HG03469 (cell line): ENCODE measurements around the gene SAE1.
A peak's percentile ranks its signal among the peaks of the same experiment; 100 is the strongest.

Source experiments
- ATAC-seq: cut with Tn5 transposase; IDR thresholded peaks from one replicate; pipeline ENCODE4 v1.9.1; 2021; ENCODE audit warnings: mild to moderate bottlenecking, moderate library complexity, moderate number of reproducible peaks; ENCODE audit not compliant: unreplicated experiment

Gene SAE1

DNA sequence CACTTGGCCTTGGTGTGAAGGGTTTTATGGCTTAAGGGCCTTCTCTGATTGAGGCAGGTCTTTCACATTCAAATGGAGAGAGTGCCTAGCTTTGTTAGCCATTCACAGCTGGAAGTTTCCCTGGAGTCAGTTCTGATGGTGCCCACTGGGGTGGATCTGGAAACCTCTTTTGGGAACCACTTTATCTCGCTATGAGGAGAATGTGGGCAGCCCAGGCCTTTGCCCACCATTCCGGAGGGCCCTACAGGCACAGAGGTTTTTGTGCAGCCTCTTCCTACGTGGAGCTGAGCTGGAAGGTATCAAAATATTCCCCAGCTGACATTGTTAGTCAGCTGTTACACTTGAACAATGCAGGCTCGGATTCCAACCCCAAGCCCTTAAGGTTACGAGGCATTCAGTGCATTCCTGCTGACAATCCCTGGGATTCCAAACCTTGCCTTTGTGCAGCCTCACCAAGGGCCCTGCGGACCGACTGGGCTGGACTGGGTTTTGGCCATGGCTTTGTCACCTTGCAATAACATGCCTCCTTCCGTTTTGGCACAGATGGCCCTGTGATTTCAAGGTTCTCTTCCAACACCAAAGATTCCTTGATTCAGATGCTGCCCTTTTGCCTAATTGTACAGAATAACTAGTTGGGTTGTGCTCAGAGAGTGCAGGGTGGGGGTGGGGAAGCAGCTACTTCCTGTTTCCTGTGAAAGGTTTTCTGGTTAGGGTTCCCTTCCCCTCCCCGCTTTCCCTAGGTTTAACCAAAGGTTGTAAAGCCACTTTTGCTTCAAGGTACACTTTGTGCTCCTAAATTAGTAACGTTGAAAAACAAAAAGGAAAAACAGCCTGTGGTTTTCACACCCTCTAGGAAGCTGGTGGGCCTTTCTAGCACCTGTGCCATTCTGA lies 27.0 kb downstream of the SAE1 start:
- no peak for ATAC-seq

DNA sequence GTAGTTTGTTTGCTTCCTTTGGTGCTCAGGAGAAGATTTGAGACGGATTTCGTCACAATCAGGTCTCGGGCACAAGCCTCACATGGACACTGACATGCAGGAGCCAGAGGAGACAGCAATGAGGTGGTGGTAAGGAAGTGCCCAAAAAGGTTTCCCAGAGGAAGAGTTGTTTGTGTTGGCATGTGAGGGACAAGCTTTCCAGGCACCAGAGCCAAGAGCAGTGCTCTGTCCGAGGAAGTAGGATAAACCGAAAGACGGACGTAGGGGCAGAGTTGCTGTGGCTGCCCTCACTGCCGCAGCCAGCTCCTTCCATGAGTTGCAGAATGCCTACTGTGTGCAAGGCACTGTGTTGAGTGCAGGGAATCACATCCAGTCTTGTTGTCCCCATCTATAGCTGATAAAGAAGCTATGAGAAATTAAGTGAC lies 27.7 kb downstream of the SAE1 start:
- ATAC-seq = no peak

DNA sequence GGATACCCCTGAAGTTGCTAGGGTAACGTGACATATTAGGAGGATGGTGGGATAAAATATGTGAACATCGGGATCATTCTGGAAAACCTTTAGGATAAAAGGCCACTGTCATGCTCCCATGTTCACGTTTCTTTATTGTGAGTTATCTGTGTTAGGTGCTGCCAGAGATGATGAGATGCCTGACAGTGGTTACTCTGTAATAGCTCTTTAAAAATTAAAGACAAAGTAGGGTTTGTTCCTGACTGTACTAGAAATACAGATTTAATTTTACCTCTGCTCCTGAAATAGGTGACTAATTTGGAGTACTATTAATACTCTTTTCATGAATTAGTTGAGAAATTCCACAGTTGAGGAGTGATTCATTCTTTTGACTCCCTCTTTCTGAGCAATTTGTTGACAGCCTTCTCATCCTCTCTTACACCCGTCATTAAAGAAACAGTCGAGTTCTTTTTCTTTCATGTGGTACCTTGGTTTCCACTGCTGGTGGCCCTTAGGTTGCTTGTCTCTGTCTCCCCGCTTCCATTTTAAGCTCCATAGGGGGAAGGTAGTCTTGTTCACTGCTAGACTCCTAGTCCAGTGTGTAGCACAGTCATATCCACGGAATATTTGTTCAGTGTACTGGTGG lies 28.4 kb downstream of the SAE1 start:
- ATAC-seq = no peak

DNA sequence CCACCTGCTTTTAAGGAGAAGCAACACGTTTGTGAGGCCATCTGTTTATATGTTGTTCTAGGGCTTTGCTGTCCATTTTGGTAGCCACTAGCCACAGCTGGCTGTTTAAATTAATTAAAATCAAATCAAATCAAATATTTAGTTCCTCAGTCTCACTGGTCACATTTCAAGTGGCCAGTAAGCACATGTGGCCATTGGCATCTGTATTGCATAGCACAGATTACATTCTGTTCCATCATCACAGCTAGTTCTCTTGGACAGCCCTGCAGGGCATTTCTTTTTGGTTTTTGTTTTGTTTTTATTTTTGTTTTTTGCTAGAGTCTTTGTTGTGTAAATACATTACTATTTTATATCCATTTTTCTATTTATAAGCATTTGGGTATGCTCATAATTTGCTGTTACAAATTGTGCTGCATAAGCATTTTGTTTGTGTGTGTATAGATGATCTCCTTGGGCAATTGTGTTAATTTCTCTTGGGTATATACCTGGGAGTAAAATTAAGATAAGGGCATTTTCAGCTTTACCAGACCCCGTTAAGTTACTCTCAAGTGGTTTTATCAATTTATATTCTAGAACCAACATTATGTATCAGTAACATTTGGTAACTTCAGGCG lies 31.3 kb downstream of the SAE1 start:
- no peak for ATAC-seq

GRCh38 chr19:47168065-47168464 lies 37.4 kb downstream of the SAE1 start:
- no peak for ATAC-seq

DNA sequence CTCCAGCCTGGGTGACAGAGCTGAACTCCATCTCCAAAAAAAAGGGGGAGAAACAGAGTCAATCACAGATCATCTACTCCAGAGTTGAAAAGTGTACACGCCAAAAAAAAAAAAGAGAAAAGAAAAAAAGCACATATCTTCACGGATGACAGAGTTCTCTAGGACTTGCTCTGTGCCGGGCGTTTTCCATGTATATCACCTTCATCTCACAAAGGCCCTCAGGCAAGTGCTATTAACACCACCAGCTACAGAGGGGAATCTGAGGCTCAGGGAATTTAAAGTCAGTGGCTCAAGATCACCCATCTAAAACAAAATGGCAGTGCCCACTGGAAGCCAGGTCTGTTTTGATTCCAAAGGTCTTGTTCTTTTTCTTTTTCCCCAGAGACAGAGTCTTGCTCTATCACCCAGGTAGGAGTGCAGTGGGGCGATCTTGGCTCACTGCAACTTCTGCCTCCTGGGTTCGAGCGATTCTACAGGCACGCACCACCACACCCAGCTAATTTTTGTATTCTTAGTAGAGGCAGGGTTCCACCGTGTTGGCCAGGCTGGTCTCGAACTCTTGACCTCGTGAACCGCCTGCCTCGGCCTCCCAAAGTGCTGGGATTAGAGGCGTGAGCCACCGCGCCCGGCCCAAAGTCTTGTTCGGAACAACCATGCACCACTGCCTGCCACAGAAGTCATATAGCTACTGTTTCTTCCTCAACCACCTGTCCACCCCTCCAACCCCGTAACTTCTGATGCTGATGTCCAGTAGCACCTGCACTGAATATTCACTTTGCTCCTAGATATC lies 42.2 kb downstream of the SAE1 start:
- no peak for ATAC-seq

DNA sequence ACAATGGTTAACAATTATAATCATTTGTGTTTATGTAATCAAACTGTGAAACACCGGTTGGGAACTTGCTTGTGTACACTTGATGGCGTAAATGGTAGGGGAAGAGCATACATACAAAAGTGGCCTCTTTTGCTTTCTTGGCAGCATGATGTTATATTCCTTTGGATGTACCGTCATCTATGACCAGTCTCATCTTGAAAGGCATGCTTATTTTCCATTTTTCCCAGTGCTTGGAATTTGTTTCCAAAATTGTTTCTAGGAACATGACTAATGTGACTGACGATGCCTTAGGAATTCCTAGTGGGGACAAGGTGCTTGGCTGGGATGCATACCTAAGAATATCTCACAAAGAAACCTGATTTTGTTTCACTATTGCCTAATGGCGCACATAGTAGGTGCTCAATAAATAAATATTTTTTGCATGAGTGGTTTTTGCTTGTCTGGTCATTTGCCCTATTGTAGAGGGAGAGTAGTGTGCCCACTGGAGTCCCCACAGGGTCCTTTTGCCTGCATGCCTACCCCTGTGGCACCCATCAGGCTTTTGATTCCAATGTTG lies 45.5 kb downstream of the SAE1 start:
- no peak for ATAC-seq

- ATAC-seq = no peak
These were observed 46.0 kb downstream of the SAE1 start for GRCh38 chr19:47176627-47177090.

- ATAC-seq = no peak
These were observed 49.1 kb downstream of the SAE1 start for GRCh38 chr19:47179653-47180310.

DNA sequence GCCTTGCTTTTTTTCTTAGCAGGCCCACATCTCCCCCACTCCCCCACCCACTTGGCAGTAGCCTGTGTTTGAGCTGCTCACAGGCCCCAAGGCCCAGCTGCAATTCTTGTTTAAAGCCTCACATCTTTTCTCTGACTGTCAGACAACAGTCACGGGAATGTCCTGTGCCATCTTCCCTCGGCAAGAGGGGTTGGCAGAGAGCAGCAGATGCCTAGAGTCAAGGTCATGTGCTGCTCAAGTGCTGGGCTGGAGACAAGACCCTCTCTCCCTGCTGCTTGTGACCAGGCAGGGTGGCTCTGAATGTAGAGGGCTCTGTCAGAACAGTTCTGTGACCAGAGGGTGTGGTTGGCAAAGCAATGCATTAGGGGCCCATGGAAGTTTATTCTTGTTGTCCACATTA lies 53.0 kb downstream of the SAE1 start:
- no peak for ATAC-seq

GRCh38 chr19:47186446-47187334 lies 56.1 kb downstream of the SAE1 start:
- ATAC-seq = peak; percentile 54

- ATAC-seq = no peak
These were observed 56.7 kb downstream of the SAE1 start for GRCh38 chr19:47187335-47187655.

DNA sequence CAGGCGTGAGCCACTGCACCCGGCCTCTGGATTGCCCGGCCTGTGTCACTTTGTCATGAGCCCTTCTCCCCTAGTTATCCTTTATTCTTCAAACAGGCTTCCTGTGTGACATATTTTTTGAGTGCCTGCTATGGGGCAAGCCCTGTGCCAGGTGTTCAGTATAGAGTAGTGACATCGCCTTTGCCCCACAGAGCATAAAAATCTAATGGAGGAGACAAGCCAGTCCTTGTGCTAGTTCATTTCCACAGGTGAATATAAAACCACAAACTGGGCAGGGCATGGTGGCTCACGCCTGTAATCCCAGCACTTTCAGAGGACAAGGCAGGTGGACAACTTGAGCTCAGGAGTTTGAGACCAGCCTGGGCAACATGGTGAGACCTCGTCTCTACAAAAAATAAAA lies 57.2 kb downstream of the SAE1 start:
- ATAC-seq = no peak

DNA sequence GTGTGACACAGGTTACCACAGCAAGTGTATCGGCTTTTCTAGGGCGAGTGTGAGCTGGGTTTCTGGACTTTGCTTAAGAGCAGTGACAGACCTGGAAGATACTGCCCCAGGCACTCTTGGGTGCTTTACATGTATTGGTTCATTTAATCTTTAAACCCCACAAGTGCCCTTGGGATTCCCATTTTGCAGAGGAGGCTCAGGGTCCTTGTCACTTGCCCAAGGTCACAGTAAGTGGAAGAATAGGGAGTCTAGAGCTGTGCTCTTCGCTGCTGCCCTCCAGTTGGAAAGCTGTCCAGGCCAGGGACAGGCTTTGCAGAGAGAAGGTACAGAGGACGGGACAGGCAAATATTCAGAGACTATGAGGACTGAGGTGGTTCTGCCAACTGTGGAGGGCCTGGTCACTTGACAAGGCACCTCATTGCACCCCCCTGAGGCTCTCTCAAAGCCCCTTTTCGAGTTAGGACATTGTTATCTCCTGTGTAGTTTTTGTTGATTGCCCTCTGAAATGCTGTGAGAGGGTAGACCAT lies 57.9 kb downstream of the SAE1 start:
- no peak for ATAC-seq

GRCh38 chr19:47190167-47190727 lies 59.6 kb downstream of the SAE1 start:
- no peak for ATAC-seq

DNA sequence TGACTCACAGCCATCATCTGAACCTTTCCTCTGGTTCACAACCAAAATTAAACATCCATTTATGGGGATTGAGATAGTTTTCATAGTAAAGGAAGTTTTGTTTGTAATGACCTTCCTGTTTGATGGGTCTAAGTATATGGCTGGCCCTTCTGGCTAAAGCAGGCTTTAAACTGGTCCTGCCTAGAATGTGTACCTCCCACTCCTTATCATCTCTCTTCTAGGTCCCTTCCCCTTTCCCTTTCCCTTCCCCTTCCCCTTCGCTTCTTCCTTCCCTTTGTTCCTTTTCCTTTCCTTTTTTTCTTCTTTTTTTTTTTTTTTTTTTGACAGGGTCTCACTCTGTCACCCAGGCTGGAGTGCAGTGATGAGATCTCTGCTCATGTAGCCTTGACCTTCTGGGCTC lies 64.8 kb downstream of the SAE1 start:
- no peak for ATAC-seq

- no peak for ATAC-seq
These were observed 66.5 kb downstream of the SAE1 start for GRCh38 chr19:47197141-47197540.

- ATAC-seq = no peak
These were observed 69.9 kb downstream of the SAE1 start for GRCh38 chr19:47200530-47200929.

DNA sequence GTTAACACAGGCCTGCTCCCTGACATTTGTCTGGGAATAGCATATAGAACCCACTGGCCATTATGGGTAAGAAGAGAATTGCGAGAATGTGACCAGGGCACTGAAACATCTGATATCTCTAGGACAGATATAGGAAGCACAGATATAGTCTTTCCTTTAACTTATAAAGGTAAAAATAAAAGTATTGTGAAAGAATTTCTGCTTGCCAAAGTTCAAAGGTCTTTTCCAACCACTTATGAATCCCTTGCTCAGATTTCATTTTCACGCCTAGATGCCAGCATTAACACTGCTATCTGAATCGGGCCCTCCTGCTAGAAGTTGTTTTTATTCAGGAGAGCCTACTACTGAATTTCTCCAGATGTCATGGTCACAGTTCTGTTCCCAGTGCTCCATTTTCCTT lies 72.6 kb downstream of the SAE1 start:
- ATAC-seq = no peak
